H1 (cell line): Measurements from ENCODE around the gene EIPR1. TPM values are rescaled to one million over a fixed set of nuclear protein-coding genes. Genes with fewer than 3 reads are reported as not detected.

Experiments used
- CTCF ChIA-PET: fragments of 300-600 bp; sonication (Branson Sonifier 250); formaldehyde crosslinking; loops from one replicate; lab custom pipeline; 2021; ENCODE audit not compliant: partially characterized antibody; lab: Charles Lee
- POLR2A ChIA-PET: fragments of 300-600 bp; sonication (Branson Sonifier 250); formaldehyde crosslinking; loops from one replicate; lab custom pipeline; 2021; ENCODE audit warnings: inconsistent platforms; ENCODE audit not compliant: partially characterized antibody; lab: Charles Lee
- DNase-seq, 2 experiments: peaks; one replicate each; pipeline versions ENCODE4 v3.0.0 to v3.0.0-alpha.2; 2010 to 2022; ENCODE audit warnings: low spot score in 2 of 2, low read depth in 1 of 2, mixed read lengths in 1 of 2
- FAIRE-seq: peaks from 2 replicates; lab custom pipeline; 2011; peaks lifted over from hg19 to GRCh38; lab: Jason Lieb, UNC
- H2AFZ ChIP-seq: 2 replicates; pipeline ENCODE4 v1.8.1; 2012; ENCODE audit warnings: low read length, inconsistent platforms
- H2AK5ac ChIP-seq: 2 replicates; pipeline ENCODE4 v1.6.1; 2013; ENCODE audit warnings: low read depth, low read length
- H2BK120ac ChIP-seq: replicated peaks from 2 replicates; pipeline ENCODE3; 2013; ENCODE audit warnings: low read depth, low read length, inconsistent platforms
- H2BK12ac ChIP-seq: 2 replicates; pipeline ENCODE4 v1.6.1; 2013; ENCODE audit warnings: low read depth, low read length
- H2BK15ac ChIP-seq: 2 replicates; pipeline ENCODE4 v1.6.1; 2013; ENCODE audit warnings: low read length
- H2BK20ac ChIP-seq: 2 replicates; pipeline ENCODE4 v1.6.1; 2013; ENCODE audit warnings: low read length
- H2BK5ac ChIP-seq: 2 replicates; pipeline ENCODE4 v1.6.1; 2013; ENCODE audit warnings: low read depth, low read length
- H3K14ac ChIP-seq: 2 replicates; pipeline ENCODE4 v1.6.1; 2013; ENCODE audit warnings: inconsistent platforms; ENCODE audit not compliant: insufficient read length
- H3K18ac ChIP-seq: 2 replicates; pipeline ENCODE4 v1.6.1; 2013; ENCODE audit warnings: low read length; ENCODE audit errors: extremely low read depth
- H3K23ac ChIP-seq: 2 replicates; pipeline ENCODE4 v1.6.1; 2013; ENCODE audit warnings: inconsistent platforms; ENCODE audit not compliant: insufficient read length
- H3K23me2 ChIP-seq: 2 replicates; pipeline ENCODE4 v1.6.1; 2013; ENCODE audit warnings: low read depth, low read length
- H3K27ac ChIP-seq: 2 replicates; pipeline ENCODE4 v1.6.1; 2011; ENCODE audit warnings: low read depth, low read length, inconsistent platforms
- H3K27me3 ChIP-seq, 4 experiments: replicated peaks in 1 of 4; 1 replicate in 1 of 4; 2 replicates in 3 of 4; pipeline versions ENCODE4 v1.6.1 to v1.8.1; 2011 to 2013; ENCODE audit warnings: low read length in 3 of 4, mild to moderate bottlenecking in 3 of 4, inconsistent platforms in 2 of 4, mixed read lengths in 2 of 4, moderate library complexity in 1 of 4; ENCODE audit not compliant: control insufficient read depth in 3 of 4, insufficient read depth in 3 of 4; ENCODE audit errors: extremely low read depth in 1 of 4
- H3K36me3 ChIP-seq, 4 experiments: 2 replicates each; pipeline versions ENCODE4 v1.6.1 to v1.8.1; 2011 to 2013; ENCODE audit warnings: mild to moderate bottlenecking in 4 of 4, low read length in 3 of 4, moderate library complexity in 2 of 4, control low read depth in 1 of 4, inconsistent platforms in 1 of 4; ENCODE audit not compliant: insufficient read depth in 4 of 4, control insufficient read depth in 2 of 4
- H3K4ac ChIP-seq: replicated peaks from 2 replicates; pipeline ENCODE3; 2013; ENCODE audit warnings: low read length, low read depth, mixed read lengths, inconsistent platforms; ENCODE audit not compliant: insufficient read length
- H3K4me1 ChIP-seq, 4 experiments: replicated peaks in 1 of 4; 1 replicate in 1 of 4; 2 replicates in 3 of 4; pipeline versions ENCODE4 v1.6.1 to v1.8.1; 2011 to 2013; ENCODE audit warnings: low read length in 3 of 4, inconsistent platforms in 2 of 4, mixed read lengths in 1 of 4; ENCODE audit not compliant: insufficient read depth in 4 of 4, control insufficient read depth in 3 of 4
- H3K4me2 ChIP-seq, 2 experiments: 2 replicates each; pipeline versions ENCODE4 v1.6.1 to v1.8.1; 2011 to 2013; ENCODE audit warnings: low read depth in 2 of 2, low read length in 2 of 2, control low read depth in 1 of 2, inconsistent platforms in 1 of 2, mild to moderate bottlenecking in 1 of 2; ENCODE audit not compliant: insufficient read depth in 1 of 2
- H3K4me3 ChIP-seq, 4 experiments: fragments of 200-600, 300-600 bp in 1 of 4; sonication (generic), shearing (Covaris generic), sonication (Bioruptor Twin) in 1 of 4; 2 replicates each; pipeline versions ENCODE4 v1.5.1 to v1.8.1; 2011 to 2016; ENCODE audit warnings: low read length in 4 of 4, low read depth in 3 of 4, control low read depth in 2 of 4, inconsistent platforms in 2 of 4, mild to moderate bottlenecking in 2 of 4, mixed read lengths in 1 of 4, moderate library complexity in 1 of 4; ENCODE audit not compliant: insufficient read depth in 2 of 4; ENCODE audit errors: extremely low read depth in 1 of 4
- H3K56ac ChIP-seq: replicated peaks from 2 replicates; pipeline ENCODE3; 2013; ENCODE audit warnings: low read depth, mild to moderate bottlenecking, mixed read lengths, low read length, inconsistent platforms; ENCODE audit not compliant: insufficient read length
- H3K79me1 ChIP-seq: 2 replicates; pipeline ENCODE4 v1.6.1; 2013; ENCODE audit warnings: low read depth, low read length, control low read depth
- H3K79me2 ChIP-seq, 2 experiments: 2 replicates each; pipeline versions ENCODE4 v1.6.1 to v1.8.1; 2012 to 2013; ENCODE audit warnings: low read length in 2 of 2, mild to moderate bottlenecking in 2 of 2, inconsistent platforms in 1 of 2; ENCODE audit not compliant: insufficient read depth in 2 of 2, control insufficient read depth in 1 of 2
- H3K9ac ChIP-seq, 4 experiments: replicated peaks in 1 of 4; 1 replicate in 1 of 4; 2 replicates in 3 of 4; pipeline versions ENCODE4 v1.6.1 to v1.8.1; 2011 to 2013; ENCODE audit warnings: low read depth in 3 of 4, low read length in 3 of 4, control low read depth in 2 of 4, mild to moderate bottlenecking in 2 of 4, moderate library complexity in 2 of 4, inconsistent platforms in 1 of 4; ENCODE audit errors: extremely low read depth in 1 of 4
- H3K9me3 ChIP-seq, 2 experiments: 2 replicates each; pipeline versions ENCODE4 v1.6.1 to v1.8.1; 2012 to 2013; ENCODE audit warnings: mild to moderate bottlenecking in 2 of 2, moderate library complexity in 2 of 2, control low read depth in 1 of 2, inconsistent platforms in 1 of 2, low read depth in 1 of 2, low read length in 1 of 2, mixed read lengths in 1 of 2; ENCODE audit not compliant: insufficient read depth in 2 of 2
- H4K20me1 ChIP-seq, 2 experiments: replicated peaks in 1 of 2; 2 replicates each; pipeline versions ENCODE3 to v1.8.1; 2011 to 2013; ENCODE audit warnings: inconsistent platforms in 2 of 2, low read length in 2 of 2, mild to moderate bottlenecking in 1 of 2; ENCODE audit not compliant: insufficient read depth in 2 of 2, control insufficient read depth in 1 of 2
- H4K5ac ChIP-seq: 2 replicates; pipeline ENCODE4 v1.6.1; 2013; ENCODE audit warnings: low read length, low read depth, mixed read lengths, inconsistent platforms; ENCODE audit not compliant: insufficient read length
- H4K8ac ChIP-seq: 2 replicates; pipeline ENCODE4 v1.8.0; 2013; ENCODE audit warnings: mild to moderate bottlenecking, moderate library complexity, low read length, inconsistent platforms; ENCODE audit not compliant: insufficient read depth; ENCODE audit errors: extremely low read depth
- H4K91ac ChIP-seq: replicated peaks from 2 replicates; pipeline ENCODE3; 2013; ENCODE audit warnings: low read length, mixed read lengths, inconsistent platforms; ENCODE audit not compliant: insufficient read length
- ASH2L ChIP-seq: fragments of 200-600, 300-600 bp; sonication (generic); IDR thresholded peaks from one replicate; pipeline ENCODE4 v1.7.1; 2017; ENCODE audit warnings: low read length
- BACH1 ChIP-seq: IDR thresholded peaks from 2 replicates; pipeline ENCODE4 v1.6.1; 2012; ENCODE audit warnings: low read length, improper control_type of control experiment
- BCL11A ChIP-seq, 2 experiments: IDR thresholded peaks; one replicate each; pipeline ENCODE4 v1.6.1; 2011; ENCODE audit warnings: low read depth in 2 of 2, low read length in 2 of 2, mild to moderate bottlenecking in 2 of 2
- CEBPB ChIP-seq: IDR thresholded peaks from 2 replicates; pipeline ENCODE4 v1.6.1; 2012; ENCODE audit warnings: low read depth, low read length
- FOSL1 ChIP-seq: IDR thresholded peaks from 2 replicates; pipeline ENCODE4 v1.6.1; 2011; ENCODE audit warnings: mild to moderate bottlenecking, low read depth, low read length, moderate library complexity; ENCODE audit not compliant: insufficient read depth
- MAX ChIP-seq: IDR thresholded peaks from 2 replicates; pipeline ENCODE4 v1.6.1; 2012; ENCODE audit warnings: inconsistent platforms
- PHF8 ChIP-seq: fragments of 200-600 bp; sonication (generic); conservative IDR thresholded peaks from 2 replicates; pipeline ENCODE4 v1.7.1; 2012; ENCODE audit warnings: low read depth, mild to moderate bottlenecking, inconsistent platforms, low read length, moderate library complexity
- POLR2AphosphoS5 ChIP-seq: IDR thresholded peaks from 2 replicates; pipeline ENCODE4 v1.6.1; 2011; ENCODE audit warnings: low read depth, low read length
- RFX5 ChIP-seq: IDR thresholded peaks from 2 replicates; pipeline ENCODE4 v1.6.1; 2011; ENCODE audit warnings: low read depth, low read length, improper control_type of control experiment, borderline replicate concordance
- SIN3A ChIP-seq, 2 experiments: IDR thresholded peaks in 1 of 2; conservative IDR thresholded peaks in 1 of 2; 2 replicates each; pipeline ENCODE4 v1.6.1; 2011 to 2012; ENCODE audit warnings: low read length in 2 of 2, improper control_type of control experiment in 1 of 2, low read depth in 1 of 2, mild to moderate bottlenecking in 1 of 2
- SP4 ChIP-seq: IDR thresholded peaks from 2 replicates; pipeline ENCODE4 v1.6.1; 2012; ENCODE audit warnings: low read length, inconsistent platforms
- TCF12 ChIP-seq: IDR thresholded peaks from 2 replicates; pipeline ENCODE4 v1.6.1; 2011; ENCODE audit warnings: low read depth, mild to moderate bottlenecking, low read length
- ZNF274 ChIP-seq: IDR thresholded peaks from 2 replicates; pipeline ENCODE4 v1.7.0; 2012; ENCODE audit warnings: low read length, borderline replicate concordance; ENCODE audit errors: extremely low read depth
- whole genome bisulfite sequencing, 2 experiments: shearing (Covaris generic) in 1 of 2; methylation state at CpG; one replicate each; pipeline versions ENCODE4 v1.1.6 to v1.1.7; 2013 to 2015; ENCODE audit warnings: low lambda C conversion rate in 2 of 2, mixed read lengths in 2 of 2, inconsistent platforms in 1 of 2, low coverage in 1 of 2, missing lambda C conversion rate in 1 of 2; ENCODE audit not compliant: insufficient replicate concordance in 2 of 2, insufficient coverage in 1 of 2, insufficient read length in 1 of 2; ENCODE audit errors: extremely low coverage in 1 of 2, missing lambda C conversion rate in 1 of 2; 5-methylcytosine and 5-hydroxymethylcytosine counted together
- polyA plus RNA-seq, 7 experiments: library from polyadenylated mRNA; depleted of rRNA in 3 of 7; stranded (reverse) in 5 of 7; unstranded in 2 of 7; fragments of >200 nt in 5 of 7; fragments of 200-250 nt in 2 of 7; gene quantifications; 1 replicate in 5 of 7; 2 replicates in 1 of 7; 4 replicates in 1 of 7; pipeline versions ENCODE4 v1.2.1 to v1.2.3, GENCODE V29; 2011 to 2013; ENCODE audit warnings: missing spikeins in 2 of 7, mixed read lengths in 2 of 7
- total RNA-seq: library from RNA; stranded (reverse); fragmentation: NEBNext Ultra II Directional; extraction: Animal tissue kit (Norgen Biotek cat#: 25700); gene quantifications from 2 replicates; pipeline ENCODE4 v1.2.1, GENCODE V29; 2021

EIPR1 gene
- total and polyA plus RNA-seq, 2 of the 8 experiments (the other 6 are each of a cell fraction or from before 2014, with no cell fraction given): 26.3 to 56.4 TPM

DNA sequence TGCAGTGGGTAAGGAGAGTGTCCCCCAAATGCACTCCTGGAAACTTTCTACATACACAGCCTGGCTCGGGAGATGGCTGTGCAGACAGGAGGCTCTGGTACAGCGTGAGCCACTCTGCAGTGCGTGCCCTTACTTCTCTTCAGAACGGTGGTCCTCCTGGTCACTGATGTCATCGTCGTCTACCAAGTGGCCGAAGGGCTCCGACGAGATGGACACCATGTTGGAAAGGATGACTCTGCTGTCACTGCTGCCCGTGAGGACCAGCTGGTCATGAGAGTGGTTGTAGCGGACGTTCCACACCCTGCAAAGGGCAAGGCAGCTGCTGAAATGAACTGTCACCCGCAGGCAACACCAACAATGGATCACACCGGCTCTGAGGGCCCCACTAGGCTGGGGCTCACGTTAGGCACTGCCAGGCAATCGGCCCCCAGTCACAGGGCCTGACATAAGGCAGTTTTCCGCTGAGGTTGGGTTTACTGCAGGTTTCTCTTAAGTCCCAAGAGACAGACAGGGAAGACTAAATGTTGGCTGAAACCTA, 185.3 kb downstream of the EIPR1 start:
- no peak overlapping the region for H2AK5ac ChIP-seq
- H3K23me2 ChIP-seq: no peaks in the 10 kb centered on the region
- H3K79me1 ChIP-seq: no peaks in the 10 kb centered on the region; the same call in none of the 2 replicates
- no peak overlapping the region for H3K56ac ChIP-seq
- ChIA-PET CTCF (interaction anchor here (0.7 to 1.7 kb wide), 4 partner anchors 14 to 206 kb away, joined by 3 to 4 read pairs (median 4); no protein-coding TSS in a partner anchor), POLR2A (no interaction called here)
- H3K14ac ChIP-seq: no peak overlapping the region
- peaks cover 2 to 10% (median 7%) of the 10 kb centered on the region in 4 experiments; a peak in 5 of 8 replicates for H3K36me3 ChIP-seq
- no peak for DNase-seq
- H3K23ac ChIP-seq: no peak overlapping the region
- no peak overlapping the region for H2BK12ac ChIP-seq
- no peaks in the 10 kb centered on the region for H3K27me3 ChIP-seq
- no peak overlapping the region for H3K4me3 ChIP-seq
- H3K18ac ChIP-seq: no peak overlapping the region
- H3K79me2 ChIP-seq: no peaks in the 10 kb centered on the region
- no peak overlapping the region for H2BK20ac ChIP-seq
- no peaks in the 10 kb centered on the region for H3K9me3 ChIP-seq
- peaks cover 0 to 3% (median 0%) of the 10 kb centered on the region in 4 experiments; a peak in 3 of 7 replicates for H3K4me1 ChIP-seq
- no peak overlapping the region for H3K4me2 ChIP-seq
- no peak overlapping the region for H2BK120ac ChIP-seq
- no peak overlapping the region for H4K8ac ChIP-seq
- no peak overlapping the region for H2AFZ ChIP-seq
- no peak overlapping the region for H3K4ac ChIP-seq
- H2BK15ac ChIP-seq: no peak overlapping the region
- H3K9ac ChIP-seq: 0 out of 7 replicates have a peak overlapping the region, but pooled peaks of 1 of the 4 experiments have one; percentile 13
- H4K20me1 ChIP-seq: peaks cover 0 to 3% of the 10 kb centered on the region in 2 experiments
- no peak for FAIRE-seq
- H2BK5ac ChIP-seq: no peak overlapping the region
- 91% methylated on average over 17 of the region's 17 CpGs; no CpG with 5 or more reads in 1 of the 2 experiments for WGBS, 2 experiments
- no peak overlapping the region for H4K5ac ChIP-seq
- H4K91ac ChIP-seq: no peak overlapping the region
- H3K27ac ChIP-seq: no peak overlapping the region
- TF ChIP-seq MAX (no peak), BCL11A (IDR thresholded peaks at IDR 0.05; ENCODE audit: low read depth in 2 of 2, low read length in 2 of 2) (no peak), BACH1 (no peak), FOSL1 (no peak), SIN3A (conservative IDR thresholded peaks at IDR 0.05 in 1 of 2, IDR thresholded peaks at IDR 0.05 in 1 of 2; ENCODE audit: low read depth in 1 of 2, low read length in 2 of 2) (no peak), SP4 (no peak), RFX5 (no peak), CEBPB (no peak), TCF12 (no peak), ASH2L (no peak), POLR2AphosphoS5 (no peak), PHF8 (no peak), ZNF274 (no peak)
